Common myeloid progenitor, CD34-positive (primary cell): ENCODE measurements around the gene PIGO.
A peak's percentile ranks its signal among the peaks of the same experiment; 100 is the strongest.

Experiments
- CTCF ChIA-PET: fragments of 350-600 bp; sonication (Branson Sonifier 250); formaldehyde crosslinking; loops from one replicate; lab custom pipeline; 2021; ENCODE audit warnings: antibody characterized with exemption; lab: Charles Lee
- POLR2A ChIA-PET: fragments of 350-600 bp; sonication (Branson Sonifier 250); formaldehyde crosslinking; loops from one replicate; lab custom pipeline; 2021; ENCODE audit warnings: antibody characterized with exemption; lab: Charles Lee
- DNase-seq, 3 donors: peaks; one replicate each; pipeline versions ENCODE4 v3.0.0 to v3.0.0-alpha.2; 2013
- H3K27ac ChIP-seq, 2 experiments: 1 replicate in 1 of 2; 2 replicates in 1 of 2; pipeline ENCODE4 v1.7.0; 2013; ENCODE audit warnings: inconsistent platforms in 2 of 2, low read length in 2 of 2, mild to moderate bottlenecking in 2 of 2, low read depth in 1 of 2, moderate library complexity in 1 of 2; ENCODE audit not compliant: severe bottlenecking in 2 of 2, insufficient read depth in 1 of 2, poor library complexity in 1 of 2
- H3K27me3 ChIP-seq, 5 experiments: replicated peaks in 2 of 5; 1 replicate in 3 of 5; 2 replicates in 2 of 5; pipeline versions ENCODE4 v1.6.1 to v1.7.0; 2013; ENCODE audit warnings: low read length in 4 of 5, mild to moderate bottlenecking in 2 of 5, moderate library complexity in 2 of 5, inconsistent platforms in 1 of 5; ENCODE audit not compliant: insufficient read depth in 5 of 5, control insufficient read depth in 4 of 5
- H3K36me3 ChIP-seq, 4 experiments: 1 replicate in 2 of 4; 2 replicates in 2 of 4; pipeline versions ENCODE4 v1.6.1 to v1.7.0; 2013; ENCODE audit warnings: low read length in 3 of 4, control low read depth in 1 of 4, mild to moderate bottlenecking in 1 of 4; ENCODE audit not compliant: control insufficient read depth in 4 of 4, insufficient read depth in 4 of 4
- H3K4me1 ChIP-seq, 4 experiments: 1 replicate in 3 of 4; 2 replicates in 1 of 4; pipeline versions ENCODE4 v1.6.1 to v1.7.1; 2013; ENCODE audit warnings: low read length in 3 of 4, mild to moderate bottlenecking in 3 of 4, control low read depth in 1 of 4, inconsistent platforms in 1 of 4, moderate library complexity in 1 of 4; ENCODE audit not compliant: control insufficient read depth in 4 of 4, insufficient read depth in 4 of 4; ENCODE audit errors: control extremely low read depth in 1 of 4
- H3K4me3 ChIP-seq, 7 experiments: 1 replicate in 4 of 7; 2 replicates in 3 of 7; pipeline versions ENCODE4 v1.5.1 to v1.7.0; 2013; ENCODE audit warnings: mild to moderate bottlenecking in 7 of 7, low read length in 6 of 7, moderate library complexity in 6 of 7, inconsistent platforms in 2 of 7, low read depth in 2 of 7, control low read depth in 1 of 7; ENCODE audit not compliant: insufficient read depth in 4 of 7, control insufficient read depth in 1 of 7; ENCODE audit errors: extremely low read depth in 1 of 7
- H3K9me3 ChIP-seq, 5 experiments: 1 replicate in 4 of 5; 2 replicates in 1 of 5; pipeline versions ENCODE4 v1.6.1 to v1.7.1; 2013; ENCODE audit warnings: low read length in 4 of 5, mild to moderate bottlenecking in 2 of 5, inconsistent platforms in 1 of 5, low read depth in 1 of 5, moderate library complexity in 1 of 5; ENCODE audit not compliant: control insufficient read depth in 4 of 5, insufficient read depth in 2 of 5; ENCODE audit errors: control extremely low read depth in 1 of 5
- WGBS: methylation state at CpG from one replicate; pipeline ENCODE4 v1.1.5; 2013; ENCODE audit not compliant: insufficient coverage; 5-methylcytosine and 5-hydroxymethylcytosine counted together

PIGO gene

DNA sequence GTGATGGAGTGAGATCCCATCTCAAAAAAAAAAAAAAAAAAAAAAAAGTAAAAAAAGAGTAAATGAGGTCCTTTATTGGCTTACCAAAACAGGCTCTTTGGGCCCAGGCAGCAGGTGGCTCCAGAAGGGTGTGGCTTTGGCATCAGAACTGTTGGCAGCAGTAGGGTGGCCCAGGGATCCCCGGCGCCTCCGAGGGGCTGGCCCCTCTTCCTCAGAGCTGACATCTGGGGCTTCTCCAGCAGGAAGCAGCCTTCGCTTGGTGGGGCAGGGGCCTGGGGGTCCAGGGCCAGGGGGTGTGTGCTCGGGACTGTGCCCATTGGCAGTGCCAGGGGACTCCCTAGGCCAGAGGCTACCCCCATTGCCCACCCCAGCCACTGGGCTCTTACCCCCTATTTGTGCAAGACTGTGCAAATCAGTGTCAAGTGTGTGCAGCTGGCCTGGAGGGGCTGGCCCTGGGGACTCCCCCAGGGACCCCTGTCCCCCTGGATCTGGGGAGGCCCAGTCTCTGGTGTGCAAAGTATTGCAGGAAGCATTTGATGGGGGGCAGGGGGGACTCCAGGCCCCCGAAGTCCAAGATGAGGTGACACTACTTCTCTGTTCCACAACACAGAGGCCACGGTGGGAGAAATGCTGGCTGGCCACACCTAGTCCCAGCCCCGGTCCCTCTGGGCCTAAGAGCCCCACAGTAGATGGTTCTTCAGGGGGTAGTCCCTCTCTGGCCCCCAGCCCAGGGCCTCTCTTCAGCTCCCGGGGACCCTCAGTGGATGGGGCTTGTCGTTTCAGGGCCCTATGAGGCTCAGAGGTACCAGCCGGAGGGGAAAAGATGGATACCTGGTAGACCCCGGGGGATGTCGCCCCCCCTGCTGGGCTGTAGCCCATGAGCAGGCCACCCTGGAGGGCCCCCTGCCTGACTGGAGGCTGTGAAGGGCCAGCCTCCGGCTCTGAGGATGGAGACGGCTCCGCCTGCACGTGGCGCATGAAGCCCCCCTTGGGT, 11.2 kb upstream of the PIGO start:
- WGBS, result 78% methylated on average over 15 of the region's 18 CpGs
- ChIA-PET CTCF (interaction anchor here (0.8 to 9.4 kb wide), 4 partner anchors 8 to 369 kb away, joined by 3 to 65 read pairs (median 4); partner anchors contain the start of gene PIGO), POLR2A (no interaction called here)
- H3K27ac ChIP-seq, result peak overlapping the region; percentile 33 to 76
- H3K4me1 ChIP-seq, result peaks cover 27 to 70% (median 59%) of the 10 kb centered on the region in 4 experiments
- no peaks in the 10 kb centered on the region for H3K27me3 ChIP-seq
- H3K36me3 ChIP-seq, result peaks cover 6 to 41% (median 27%) of the 10 kb centered on the region in 4 experiments
- DNase-seq, result no peak
- H3K9me3 ChIP-seq, result no peaks in the 10 kb centered on the region
- no peak overlapping the region for H3K4me3 ChIP-seq

DNA sequence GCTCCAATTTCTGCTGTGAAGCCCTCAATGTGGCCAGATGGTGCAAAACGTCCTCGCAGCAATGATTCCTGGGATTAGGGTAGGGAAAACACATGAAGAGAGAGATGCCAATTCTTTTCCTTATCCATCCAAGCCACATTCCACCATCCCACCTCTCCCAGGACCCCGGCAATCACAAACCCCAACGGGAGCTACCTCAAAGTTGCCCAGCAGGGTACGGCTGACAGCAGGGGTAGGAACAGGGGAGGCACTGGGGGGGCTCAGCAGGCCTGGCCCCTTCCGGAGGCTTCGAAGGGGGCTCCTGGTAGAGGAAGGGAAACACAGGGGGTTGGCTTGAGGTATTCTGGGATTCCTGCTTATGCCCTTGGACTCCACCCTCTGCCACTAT, 9.9 kb upstream of the PIGO start:
- ChIA-PET POLR2A (no interaction called here), CTCF (interaction anchor here (0.9 to 9.4 kb wide), 3 partner anchors 9 to 34 kb away, joined by 3 to 65 read pairs (median 7); partner anchors contain the start of genes ATOSB, PIGO and VCP)
- no peak overlapping the region for H3K4me3 ChIP-seq
- H3K27ac ChIP-seq, result peak overlapping the region in 1 of 2 experiments; percentile 25
- H3K36me3 ChIP-seq, result peaks cover 6 to 42% (median 33%) of the 10 kb centered on the region in 4 experiments
- DNase-seq, result no peak
- H3K4me1 ChIP-seq, result peaks cover 24 to 72% (median 60%) of the 10 kb centered on the region in 4 experiments
- no peaks in the 10 kb centered on the region for H3K9me3 ChIP-seq
- WGBS, result 98% methylated on average over 7 of the region's 7 CpGs
- H3K27me3 ChIP-seq, result no peaks in the 10 kb centered on the region

DNA sequence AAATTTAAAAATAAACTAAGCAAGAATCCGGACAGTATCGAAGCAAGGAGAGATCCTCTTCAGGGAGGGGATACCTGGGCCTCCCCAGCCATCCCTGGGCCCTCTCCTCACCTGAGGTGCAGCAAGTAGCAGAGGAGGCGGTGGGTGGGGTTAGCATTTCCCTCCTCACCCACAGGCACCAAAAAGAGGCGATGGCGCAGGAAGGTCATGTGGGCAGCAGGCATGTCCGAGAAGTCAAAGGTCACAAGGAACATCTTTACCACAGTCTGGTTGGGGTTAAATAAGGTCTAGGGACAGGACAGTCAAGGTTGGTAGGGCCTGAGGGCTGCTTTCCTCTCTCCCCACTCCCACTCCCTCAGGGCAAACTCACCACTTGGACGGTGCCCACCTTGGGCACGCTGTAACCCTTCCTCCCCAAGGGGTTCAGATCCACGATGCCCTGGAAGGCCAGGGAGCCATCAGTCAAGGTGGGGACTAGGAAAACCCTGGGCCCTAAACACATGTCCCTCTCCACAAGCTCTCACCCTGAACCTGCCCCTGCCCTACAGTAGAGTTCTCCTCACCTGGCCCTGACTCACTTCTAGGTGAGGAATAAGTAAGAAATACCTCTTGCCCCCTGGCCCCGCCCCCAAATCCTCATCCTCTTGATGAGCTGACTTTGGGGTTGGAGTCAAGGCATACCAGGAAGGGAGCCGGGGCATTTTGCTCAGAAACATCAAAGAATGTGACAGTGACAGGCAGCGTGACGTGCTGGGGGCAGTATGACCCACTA, 9.4 kb upstream of the PIGO start:
- POLR2A ChIA-PET, result no interaction called here
- no peaks in the 10 kb centered on the region for H3K27me3 ChIP-seq
- H3K4me1 ChIP-seq, result peaks cover 22 to 69% (median 56%) of the 10 kb centered on the region in 4 experiments
- CTCF ChIA-PET, result interaction anchor here (0.9 to 9.4 kb wide), 3 partner anchors 9 to 34 kb away, joined by 3 to 65 read pairs (median 7); partner anchors contain the start of genes ATOSB, PIGO and VCP
- H3K36me3 ChIP-seq, result peaks cover 6 to 48% (median 39%) of the 10 kb centered on the region in 4 experiments
- WGBS, result 100% methylated on average over 8 of the region's 13 CpGs
- H3K27ac ChIP-seq, result no peak overlapping the region
- H3K9me3 ChIP-seq, result no peaks in the 10 kb centered on the region
- no peak for DNase-seq
- H3K4me3 ChIP-seq, result no peak overlapping the region

- H3K4me1 ChIP-seq, result peaks cover 19 to 62% (median 50%) of the 10 kb centered on the region in 4 experiments
- peaks cover 6 to 54% (median 45%) of the 10 kb centered on the region in 4 experiments for H3K36me3 ChIP-seq
- H3K27me3 ChIP-seq, result no peaks in the 10 kb centered on the region
- no peak for DNase-seq
- H3K4me3 ChIP-seq, result no peak overlapping the region
- no peak overlapping the region for H3K27ac ChIP-seq
- ChIA-PET CTCF (interaction anchor here (1.7 to 9.4 kb wide), 3 partner anchors 9 to 33 kb away, joined by 7 to 65 read pairs (median 48); partner anchors contain the start of genes ATOSB, PIGO and VCP), POLR2A (no interaction called here)
- 99% methylated on average over 11 of the region's 12 CpGs for WGBS
- H3K9me3 ChIP-seq, result no peaks in the 10 kb centered on the region
These were observed 8.7 kb upstream of the PIGO start for GRCh38 chr9:35105126-35105525.

- peak overlapping the region; percentile 89 to 91 for H3K27ac ChIP-seq
- peaks cover 6 to 59% (median 50%) of the 10 kb centered on the region in 4 experiments for H3K36me3 ChIP-seq
- H3K4me1 ChIP-seq, result peaks cover 15 to 57% (median 44%) of the 10 kb centered on the region in 4 experiments
- 100% methylated on average over 1 of the region's 4 CpGs for WGBS
- H3K27me3 ChIP-seq, result no peaks in the 10 kb centered on the region
- POLR2A ChIA-PET, result no interaction called here
- DNase-seq, result no peak
- no peak overlapping the region for H3K4me3 ChIP-seq
- CTCF ChIA-PET, result interaction anchor here (5.2 to 9.4 kb wide), 2 partner anchors 10 kb away, joined by 48 to 65 read pairs; partner anchors contain the start of genes ATOSB and PIGO
- H3K9me3 ChIP-seq, result no peaks in the 10 kb centered on the region
These were observed 8.2 kb upstream of the PIGO start for GRCh38 chr9:35104586-35104985.

- peaks cover 9 to 48% (median 36%) of the 10 kb centered on the region in 4 experiments for H3K4me1 ChIP-seq
- DNase-seq, result no peak
- ChIA-PET POLR2A (interaction anchor here (0.9 to 1.5 kb wide), 5 partner anchors 8 to 58 kb away, joined by 3 to 6 read pairs (median 4); partner anchors contain the start of genes ATOSB, FANCG and UNC13B), CTCF (interaction anchor here (1.2 to 9.4 kb wide), 4 partner anchors 9 to 53 kb away, joined by 3 to 65 read pairs (median 29); partner anchors contain the start of genes ATOSB and PIGO)
- 56% methylated on average over 3 of the region's 5 CpGs for WGBS
- no peaks in the 10 kb centered on the region for H3K27me3 ChIP-seq
- peak overlapping the region in 6 of 7 experiments; percentile 69 to 95 (median 87) for H3K4me3 ChIP-seq
- H3K9me3 ChIP-seq, result no peaks in the 10 kb centered on the region
- H3K36me3 ChIP-seq, result peaks cover 6 to 64% (median 52%) of the 10 kb centered on the region in 4 experiments
- peak overlapping the region; percentile 89 to 91 for H3K27ac ChIP-seq
These were observed 7.3 kb upstream of the PIGO start for GRCh38 chr9:35103660-35104191.
